Measurements from ENCODE around the gene MMP24OS.

- no peak for TF ChIP-seq CTCF (IDR thresholded peaks at IDR 0.05)
- no peak for TF ChIP-seq POLR2A (IDR thresholded peaks at IDR 0.05)
Measured at GRCh38 chr20:35326021-35326739, 48.3 kb upstream of the MMP24OS start.

All from lower leg skin (tissue), 3 donors.